IPS DF 6.9 (cell line): ENCODE measurements around the gene EI24.
"Not testable (repeated sequence)": the region's sequence is repeated elsewhere in the genome, so short reads cannot be mapped to it uniquely, and the experiment has no call there.

ENCODE experiments used
- DNase-seq: peaks from one replicate; pipeline ENCODE4 v3.0.0-alpha.2; 2013; ENCODE audit warnings: low read depth, low spot score
- H3K27ac ChIP-seq: one replicate; pipeline ENCODE4 v1.5.1; 2013; ENCODE audit warnings: low read length, control low read depth
- H3K27me3 ChIP-seq: 2 replicates; pipeline ENCODE4 v1.6.1; 2013; ENCODE audit warnings: mild to moderate bottlenecking, low read length; ENCODE audit not compliant: control insufficient read depth, insufficient read depth
- H3K36me3 ChIP-seq: 2 replicates; pipeline ENCODE4 v1.6.1; 2013; ENCODE audit warnings: low read length; ENCODE audit not compliant: control insufficient read depth, insufficient read depth
- H3K4me1 ChIP-seq: 2 replicates; pipeline ENCODE4 v1.6.1; 2013; ENCODE audit warnings: low read length; ENCODE audit not compliant: control insufficient read depth, insufficient read depth
- H3K4me3 ChIP-seq: 2 replicates; pipeline ENCODE4 v1.5.1; 2013; ENCODE audit warnings: mild to moderate bottlenecking, low read length
- H3K9me3 ChIP-seq: 2 replicates; pipeline ENCODE4 v1.6.1; 2013; ENCODE audit warnings: low read length, inconsistent platforms; ENCODE audit not compliant: control insufficient read depth, insufficient read depth
- WGBS: extraction: QIAGEN DNeasy Blood & Tissue Kit; methylation state at CpG from one replicate; pipeline ENCODE4 v1.1.7; 2013; ENCODE audit warnings: mixed read lengths, missing lambda C conversion rate; ENCODE audit not compliant: insufficient read length, insufficient coverage; 5-methylcytosine and 5-hydroxymethylcytosine counted together

The EI24 gene

DNA sequence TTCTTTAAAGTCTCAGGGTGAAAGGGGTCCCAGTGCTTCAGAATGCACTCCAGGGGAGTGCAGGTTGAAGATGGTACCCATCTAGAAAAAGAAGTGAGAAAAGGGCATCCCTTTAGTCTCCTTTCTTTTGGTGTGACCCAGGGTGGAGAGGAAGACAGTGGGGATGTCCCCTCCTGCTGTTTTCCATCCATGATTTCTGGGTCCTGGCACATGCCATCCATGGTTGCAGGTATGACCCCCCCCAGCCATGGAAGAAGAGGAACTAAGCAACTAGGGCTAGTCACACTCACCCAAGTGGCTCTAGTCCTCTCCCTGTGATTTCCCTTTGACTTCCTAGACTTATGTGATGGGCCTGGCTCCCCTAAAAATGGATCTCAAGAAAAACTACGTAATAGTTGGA is 15.9 kb upstream of the EI24 start:
- no peak for DNase-seq

DNA sequence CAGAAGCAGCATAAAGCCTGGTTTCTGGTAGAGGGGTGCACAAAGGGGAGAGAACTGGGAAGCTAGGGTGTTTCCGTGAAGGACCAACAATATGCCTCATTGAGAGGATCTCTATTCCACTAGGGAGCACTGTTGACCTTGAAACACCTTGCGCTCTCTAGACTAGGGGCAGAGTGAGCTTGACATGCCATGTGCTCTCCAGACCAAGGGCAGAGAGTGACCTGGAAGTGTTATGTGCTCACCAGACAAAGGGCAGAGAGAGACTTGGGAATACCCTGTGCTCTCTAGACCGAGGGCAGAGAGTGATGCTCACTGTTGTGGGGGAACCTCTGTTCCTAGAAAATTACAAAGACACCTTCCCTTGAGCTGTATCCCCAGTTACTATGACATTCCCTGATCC is 15.2 kb upstream of the EI24 start:
- no peak overlapping the region for H3K4me3 ChIP-seq
- H3K36me3 ChIP-seq = no peaks in the 10 kb centered on the region
- no peak overlapping the region for H3K27ac ChIP-seq
- no CpG with 5 or more reads among the region's 3 CpGs for WGBS
- no peak for DNase-seq
- no peaks in the 10 kb centered on the region for H3K4me1 ChIP-seq
- no peaks in the 10 kb centered on the region for H3K27me3 ChIP-seq
- H3K9me3 ChIP-seq = peaks cover 7% of the 10 kb centered on the region

More for the DNA sequence above, 15.9 kb upstream of the EI24 start:
- Histone ChIP-seq H3K9me3 (peaks cover 7% of the 10 kb centered on the region), H3K4me1 (no peaks in the 10 kb centered on the region), H3K27ac (no peak overlapping the region), H3K27me3 (no peaks in the 10 kb centered on the region), H3K4me3 (no peak overlapping the region), H3K36me3 (no peaks in the 10 kb centered on the region)
- WGBS = no CpG with 5 or more reads among the region's 1 CpG

DNA sequence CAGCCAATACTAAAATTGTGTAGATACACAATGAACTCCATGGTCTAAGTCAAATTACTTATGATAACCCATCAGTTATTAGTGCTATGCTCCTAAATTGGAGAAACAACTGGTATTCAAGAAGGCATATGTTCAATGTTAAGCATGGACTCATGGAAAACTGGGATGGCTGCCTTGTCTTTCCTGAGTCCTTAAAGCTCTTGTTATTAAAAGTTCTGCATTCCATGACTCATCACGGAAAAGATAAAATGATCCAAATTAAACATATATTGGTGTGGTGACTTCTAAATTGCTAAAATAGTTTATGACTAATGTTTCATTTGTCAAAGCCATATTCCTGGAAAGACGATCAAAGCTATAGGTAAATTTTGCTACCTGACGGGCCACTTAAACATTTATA is 9.4 kb upstream of the EI24 start:
- no peaks in the 10 kb centered on the region for H3K36me3 ChIP-seq
- H3K4me1 ChIP-seq = no peaks in the 10 kb centered on the region
- DNase-seq = no peak
- H3K9me3 ChIP-seq = no peaks in the 10 kb centered on the region
- no peaks in the 10 kb centered on the region for H3K27me3 ChIP-seq
- no peak overlapping the region for H3K27ac ChIP-seq
- no CpG with 5 or more reads among the region's 3 CpGs for WGBS
- no peak overlapping the region for H3K4me3 ChIP-seq

DNA sequence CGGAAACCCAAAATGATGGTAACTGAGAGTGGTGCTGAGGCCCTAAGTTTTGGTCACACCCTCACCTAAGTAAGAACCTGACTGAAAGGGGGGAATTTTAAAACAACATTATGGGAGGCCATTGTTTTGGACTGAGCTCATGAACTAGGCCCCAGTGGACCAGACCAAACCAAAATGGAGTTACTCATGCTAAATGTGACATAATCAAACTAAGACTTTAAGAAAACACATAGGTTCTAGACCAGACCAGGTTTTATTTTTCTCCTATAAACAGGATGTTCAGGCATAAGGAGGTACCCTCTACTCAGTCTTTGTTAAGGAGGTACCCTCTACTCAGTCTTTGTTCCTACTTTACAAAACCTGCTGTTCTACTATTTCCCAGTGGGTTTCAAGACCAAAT is 7.4 kb upstream of the EI24 start:
- H3K4me1 ChIP-seq = no peaks in the 10 kb centered on the region
- no peak for DNase-seq
- no peak overlapping the region for H3K27ac ChIP-seq
- no peaks in the 10 kb centered on the region for H3K27me3 ChIP-seq
- WGBS = no CpG with 5 or more reads among the region's 1 CpG
- no peaks in the 10 kb centered on the region for H3K36me3 ChIP-seq
- no peak overlapping the region for H3K4me3 ChIP-seq
- no peaks in the 10 kb centered on the region for H3K9me3 ChIP-seq

DNA sequence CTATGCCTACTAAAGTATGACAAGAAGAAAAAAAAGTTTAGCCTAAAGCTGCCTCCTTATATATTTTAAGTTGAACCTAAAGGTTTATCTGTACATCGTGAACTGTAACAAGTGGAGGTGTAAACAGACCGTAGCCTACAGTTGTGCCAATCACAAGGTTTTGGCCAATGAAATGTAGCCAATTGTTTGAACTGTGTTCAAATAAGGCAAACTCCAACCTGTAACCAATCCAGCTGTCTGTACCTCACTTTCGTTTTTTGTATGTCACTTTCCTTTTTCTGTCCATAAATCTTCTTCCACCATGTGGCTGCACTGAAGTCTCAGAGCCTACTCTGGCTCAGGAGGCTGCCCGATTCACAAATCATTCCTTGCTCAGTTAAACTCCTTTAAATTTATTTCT is 6.8 kb upstream of the EI24 start:
- WGBS = no CpG with 5 or more reads among the region's 4 CpGs
- H3K4me3 ChIP-seq = no peak overlapping the region
- H3K27ac ChIP-seq = no peak overlapping the region
- no peaks in the 10 kb centered on the region for H3K4me1 ChIP-seq
- no peaks in the 10 kb centered on the region for H3K36me3 ChIP-seq
- no peak for DNase-seq
- H3K9me3 ChIP-seq = no peaks in the 10 kb centered on the region
- H3K27me3 ChIP-seq = no peaks in the 10 kb centered on the region

DNA sequence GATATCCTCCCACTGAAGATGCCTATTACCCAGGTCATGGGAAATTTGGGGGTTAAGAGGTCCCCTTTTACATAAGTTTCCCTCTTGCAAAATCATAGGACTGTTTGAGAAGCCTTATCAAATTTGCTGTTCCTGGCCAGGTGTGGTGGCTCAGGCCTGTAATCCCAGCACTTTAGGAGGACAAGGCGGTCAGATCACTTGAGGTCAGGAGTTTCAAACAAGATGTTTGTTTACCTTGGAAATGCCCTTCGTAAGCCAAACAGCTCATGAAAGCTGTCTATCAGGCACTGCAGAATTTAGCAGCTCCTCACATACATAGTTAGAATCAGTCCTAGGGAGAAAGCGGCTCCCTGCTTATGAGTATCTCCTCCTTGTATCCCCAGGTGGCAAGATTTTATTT is 4.9 kb upstream of the EI24 start:
- WGBS = no CpG with 5 or more reads among the region's 3 CpGs
- DNase-seq = no peak
- H3K4me3 ChIP-seq = no peak overlapping the region
- no peaks in the 10 kb centered on the region for H3K27me3 ChIP-seq
- H3K36me3 ChIP-seq = no peaks in the 10 kb centered on the region
- H3K27ac ChIP-seq = no peak overlapping the region
- H3K9me3 ChIP-seq = no peaks in the 10 kb centered on the region
- no peaks in the 10 kb centered on the region for H3K4me1 ChIP-seq

DNA sequence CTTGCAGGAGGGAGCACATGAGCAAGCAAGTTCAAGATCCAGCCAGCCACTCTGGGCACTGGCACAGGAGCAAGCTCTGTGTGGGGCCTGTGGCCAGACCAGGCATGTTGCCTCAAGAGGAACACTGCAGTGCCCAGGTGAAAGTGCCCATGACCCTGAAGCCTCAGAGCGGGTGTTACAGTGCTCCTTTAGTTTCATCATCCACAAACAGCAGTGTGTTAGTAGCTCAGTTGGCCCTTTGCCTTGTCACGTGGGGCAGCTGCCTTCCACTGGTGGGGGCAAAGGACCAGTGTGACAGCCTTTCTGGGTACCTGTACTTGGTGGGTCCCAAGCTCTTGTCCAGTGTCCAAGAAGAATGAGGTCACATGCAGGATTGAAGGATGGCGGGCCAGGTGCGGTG is 3.0 kb upstream of the EI24 start:
- no CpG with 5 or more reads among the region's 4 CpGs for WGBS
- Histone ChIP-seq H3K9me3 (no peaks in the 10 kb centered on the region), H3K27me3 (no peaks in the 10 kb centered on the region), H3K36me3 (no peaks in the 10 kb centered on the region), H3K4me1 (no peaks in the 10 kb centered on the region), H3K4me3 (no peak overlapping the region), H3K27ac (no peak overlapping the region)
- no peak for DNase-seq

DNA sequence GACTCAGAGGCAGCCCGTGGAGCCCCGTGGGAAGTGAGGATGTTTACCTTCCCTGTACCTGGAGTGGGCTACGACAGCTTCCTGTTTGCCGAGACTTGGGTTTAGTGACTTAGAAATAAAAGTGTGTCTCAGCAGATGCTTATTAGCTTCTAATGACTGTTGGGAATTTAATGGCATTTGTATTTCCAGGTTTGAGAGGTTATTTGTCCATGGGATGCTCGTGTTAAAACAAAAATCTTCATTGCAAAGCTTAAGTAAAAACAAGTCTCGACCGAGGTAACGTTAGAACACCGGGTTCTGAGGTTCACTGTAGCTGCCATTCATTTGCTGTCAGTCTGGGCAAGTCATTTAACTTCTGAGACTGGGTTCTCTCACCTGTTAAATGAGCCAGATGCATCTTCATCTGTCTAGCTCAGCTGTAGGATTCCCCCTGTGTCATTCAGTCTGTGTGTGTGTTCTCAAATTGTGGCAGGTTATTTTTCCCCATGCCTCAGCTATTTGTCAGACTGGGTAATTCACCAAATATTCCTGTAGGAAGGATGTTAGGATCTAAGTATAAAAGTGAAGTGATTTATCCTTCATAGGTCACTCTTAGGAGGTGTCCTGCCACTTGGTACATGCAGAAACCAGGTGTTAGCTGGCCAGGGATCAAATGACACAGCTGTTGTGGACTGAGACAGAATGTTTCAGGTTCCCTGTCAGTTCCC is 791 bp downstream of the EI24 start:
- Histone ChIP-seq H3K4me3 (peak overlapping the region; percentile 81; the same call in 1 of the 2 replicates), H3K4me1 (no peaks in the 10 kb centered on the region), H3K36me3 (peaks cover 3% of the 10 kb centered on the region; the same call in 1 of the 2 replicates), H3K27ac (no peak overlapping the region), H3K9me3 (no peaks in the 10 kb centered on the region), H3K27me3 (no peaks in the 10 kb centered on the region)
- WGBS = no CpG with 5 or more reads among the region's 9 CpGs
- DNase-seq = no peak

DNA sequence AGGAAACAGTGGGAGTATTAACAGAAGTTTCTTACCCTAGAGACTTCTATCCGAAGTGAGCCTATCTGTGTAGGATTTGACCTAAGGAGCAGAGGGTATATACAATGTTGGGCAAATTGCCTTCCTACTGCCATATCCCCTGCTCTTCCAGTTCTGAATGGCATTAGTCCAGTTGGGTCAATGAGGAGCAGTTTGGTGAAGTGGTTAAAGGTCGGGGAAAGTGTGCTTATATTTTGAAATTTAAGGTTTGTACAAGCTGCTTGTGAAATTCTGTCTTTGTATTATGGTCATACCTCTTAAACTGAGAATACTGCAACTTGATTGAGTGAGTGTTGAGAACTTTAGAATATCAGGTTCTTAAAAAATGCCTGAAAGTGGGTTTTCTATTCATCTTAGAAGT is 1.7 kb downstream of the EI24 start:
- Histone ChIP-seq H3K36me3 (peaks cover 6% of the 10 kb centered on the region; the same call in 1 of the 2 replicates), H3K4me3 (no peak overlapping the region), H3K4me1 (no peaks in the 10 kb centered on the region), H3K27ac (no peak overlapping the region), H3K9me3 (no peaks in the 10 kb centered on the region), H3K27me3 (no peaks in the 10 kb centered on the region)
- no CpG with 5 or more reads among the region's 2 CpGs for WGBS
- DNase-seq = no peak

DNA sequence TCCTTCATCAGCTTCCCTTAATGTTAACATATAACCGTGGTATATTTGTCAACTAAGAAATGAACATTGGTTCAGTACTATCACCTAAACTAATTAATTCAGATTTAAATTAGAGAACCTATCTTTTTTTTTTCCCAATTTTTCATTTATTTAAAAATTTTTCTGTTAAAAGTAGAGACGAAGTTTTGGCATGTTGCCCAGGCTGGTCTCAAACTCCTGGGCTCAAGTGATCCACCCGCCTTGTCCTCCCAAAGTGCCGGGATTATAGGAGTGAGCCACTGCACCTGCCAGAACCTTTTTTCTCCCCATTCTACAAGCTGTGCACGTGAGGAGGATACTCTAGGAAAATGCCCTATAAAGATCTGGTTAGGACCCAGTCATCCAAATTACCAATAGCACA is 3.6 kb downstream of the EI24 start:
- WGBS = no CpG with 5 or more reads among the region's 5 CpGs
- Histone ChIP-seq H3K9me3 (no peaks in the 10 kb centered on the region), H3K4me3 (no peak overlapping the region), H3K4me1 (no peaks in the 10 kb centered on the region), H3K27me3 (no peaks in the 10 kb centered on the region), H3K36me3 (peaks cover 6% of the 10 kb centered on the region; the same call in 1 of the 2 replicates), H3K27ac (no peak overlapping the region)
- no peak for DNase-seq

DNA sequence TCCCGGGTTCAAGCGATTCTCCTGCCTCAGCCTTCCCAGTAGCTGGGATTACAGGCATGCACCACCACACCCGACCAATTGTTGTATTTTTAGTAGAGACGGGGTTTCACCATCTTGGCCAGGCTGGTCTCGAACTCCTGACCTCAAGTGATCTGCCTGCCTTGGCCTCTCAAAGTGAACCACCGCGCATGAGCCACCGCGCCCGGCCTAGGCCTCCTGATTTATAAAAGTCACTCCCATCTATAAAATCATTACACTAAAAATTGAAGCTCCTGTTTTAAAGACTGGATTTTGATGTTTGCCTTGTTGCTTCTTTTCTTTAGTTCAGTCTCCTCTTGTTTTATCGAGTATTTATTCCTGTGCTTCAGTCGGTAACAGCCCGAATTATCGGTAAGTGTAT is 7.9 kb downstream of the EI24 start:
- not testable (repeated sequence) for H3K27ac ChIP-seq, H3K27me3 ChIP-seq, H3K4me3 ChIP-seq, DNase-seq, H3K9me3 ChIP-seq, H3K4me1 ChIP-seq
- WGBS = no CpG with 5 or more reads among the region's 14 CpGs
- peaks cover 21% of the 10 kb centered on the region for H3K36me3 ChIP-seq
